ENCODE data around the gene SIGLEC6. TPM values are rescaled to one million over a fixed set of nuclear protein-coding genes. Genes with fewer than 3 reads are reported as not detected.
A peak's percentile ranks its signal among the peaks of the same experiment; 100 is the strongest.

The SIGLEC6 gene
- total and polyA plus RNA-seq, 5 donors, result 0.25 to 0.37 (median 0.35) TPM; not detected in 2

DNA sequence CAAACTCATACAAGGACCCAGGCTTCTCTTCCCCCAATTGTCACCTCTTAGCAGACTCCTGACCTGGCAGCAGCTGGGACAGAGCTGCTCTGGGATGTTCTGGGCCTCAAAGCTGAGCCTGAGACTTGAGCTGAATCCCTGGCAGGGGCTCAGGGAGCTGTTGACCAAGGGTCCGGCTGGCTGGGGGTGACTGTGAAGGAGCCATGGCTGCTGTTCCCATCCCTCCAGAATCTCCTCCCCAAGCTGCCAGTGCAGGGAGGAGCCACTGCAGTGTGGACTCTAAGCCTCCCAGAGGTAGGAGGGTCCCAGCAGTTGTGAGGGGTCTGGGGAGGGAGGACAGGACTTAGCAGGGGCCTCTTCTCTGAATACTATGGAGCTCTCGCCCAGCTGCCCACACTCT, 2.2 kb downstream of the SIGLEC6 start:
- no peak for ATAC-seq
- no peaks in the 10 kb centered on the region for H3K9me3 ChIP-seq (ENCODE audit: control insufficient read depth, low read length)
- no peaks in the 10 kb centered on the region for H3K4me1 ChIP-seq (ENCODE audit: control insufficient read depth, insufficient read depth, low read length)
- no peak overlapping the region for H3K4me3 ChIP-seq (ENCODE audit: low read length)
- WGBS, result 73% methylated on average over 2 of the region's 2 CpGs
- DNase-seq, result no peak
- no peak overlapping the region for H3K27ac ChIP-seq (ENCODE audit: low read length)
- H3K27me3 ChIP-seq (ENCODE audit: control insufficient read depth, insufficient read depth), result no peaks in the 10 kb centered on the region
- intact Hi-C loops (cut with DNase I), result no loop called here

DNA sequence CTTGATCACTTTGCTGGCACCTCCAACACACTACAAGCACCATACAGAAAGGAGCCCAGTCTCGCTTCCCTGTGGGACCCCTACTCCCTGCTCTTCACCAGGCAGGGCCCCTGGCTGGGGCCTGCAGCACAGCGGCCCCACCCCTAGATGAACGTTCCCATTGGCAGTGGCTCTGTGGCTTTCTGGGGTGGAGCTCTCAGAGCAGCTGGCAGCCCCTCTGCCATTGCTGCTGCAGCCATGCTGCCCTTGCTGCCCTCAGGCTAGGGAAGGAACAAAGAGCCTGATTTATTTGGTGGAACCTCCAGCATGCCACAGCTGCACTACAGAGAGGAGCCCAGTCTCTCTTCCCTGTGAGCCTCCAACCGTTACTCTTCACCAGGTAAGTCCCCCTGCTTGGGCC, 5.8 kb downstream of the SIGLEC6 start:
- no peak overlapping the region for H3K27ac ChIP-seq (ENCODE audit: low read length)
- H3K4me1 ChIP-seq (ENCODE audit: control insufficient read depth, insufficient read depth, low read length), result no peaks in the 10 kb centered on the region
- no peak for DNase-seq
- no peaks in the 10 kb centered on the region for H3K9me3 ChIP-seq (ENCODE audit: control insufficient read depth, low read length)
- no peaks in the 10 kb centered on the region for H3K27me3 ChIP-seq (ENCODE audit: control insufficient read depth, insufficient read depth)
- H3K4me3 ChIP-seq (ENCODE audit: low read length), result no peak overlapping the region
- intact Hi-C loops (cut with DNase I), result no loop called here
- 52% methylated on average over 4 of the region's 4 CpGs for WGBS
- ATAC-seq, result no peak

GRCh38 chr19:51524666-51525264, 6.7 kb downstream of the SIGLEC6 start:
- Histone ChIP-seq H3K4me3 (ENCODE audit: low read length) (no peak overlapping the region), H3K9me3 (ENCODE audit: control insufficient read depth, low read length) (no peaks in the 10 kb centered on the region), H3K4me1 (ENCODE audit: control insufficient read depth, insufficient read depth, low read length) (no peaks in the 10 kb centered on the region), H3K27ac (ENCODE audit: low read length) (no peak overlapping the region), H3K27me3 (ENCODE audit: control insufficient read depth, insufficient read depth) (no peaks in the 10 kb centered on the region)
- WGBS, result 67% methylated on average over 8 of the region's 8 CpGs
- DNase-seq (no peak), ATAC-seq (no peak)
- intact Hi-C loops (cut with DNase I), result no loop called here

DNA sequence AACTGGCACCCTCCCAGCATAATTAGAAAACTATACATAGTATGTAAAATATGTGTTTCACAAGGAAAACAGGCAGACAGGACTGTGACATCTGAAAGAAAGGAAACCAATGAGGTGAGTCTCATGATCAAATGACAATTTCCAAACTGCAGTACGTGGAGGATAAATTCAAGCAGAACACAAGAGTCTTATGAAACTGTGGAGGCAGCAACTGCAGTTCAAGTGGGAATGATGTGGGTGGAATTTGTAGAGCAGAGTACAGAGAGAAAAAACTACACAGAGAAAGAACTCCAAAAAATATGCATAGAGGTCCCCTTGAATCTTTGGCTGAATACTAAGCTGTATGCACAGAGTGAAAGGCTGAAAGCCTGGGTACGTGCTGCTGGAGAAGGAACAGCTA, 9.7 kb downstream of the SIGLEC6 start:
- no peaks in the 10 kb centered on the region for H3K27me3 ChIP-seq (ENCODE audit: control insufficient read depth, insufficient read depth)
- H3K9me3 ChIP-seq (ENCODE audit: control insufficient read depth, low read length), result no peaks in the 10 kb centered on the region
- no peak overlapping the region for H3K27ac ChIP-seq (ENCODE audit: low read length)
- no peaks in the 10 kb centered on the region for H3K4me1 ChIP-seq (ENCODE audit: control insufficient read depth, insufficient read depth, low read length)
- DNase-seq (no peak), ATAC-seq (no peak)
- WGBS, result 57% methylated on average over 2 of the region's 2 CpGs
- intact Hi-C loops (cut with DNase I), result no loop called here
- no peak overlapping the region for H3K4me3 ChIP-seq (ENCODE audit: low read length)

GRCh38 chr19:51521357-51521756, 10.1 kb downstream of the SIGLEC6 start:
- H3K9me3 ChIP-seq (ENCODE audit: control insufficient read depth, low read length), result no peaks in the 10 kb centered on the region
- H3K27ac ChIP-seq (ENCODE audit: low read length), result no peak overlapping the region
- WGBS, result 83% methylated on average over 2 of the region's 2 CpGs
- H3K4me1 ChIP-seq (ENCODE audit: control insufficient read depth, insufficient read depth, low read length), result no peaks in the 10 kb centered on the region
- DNase-seq, result no peak
- no peak for ATAC-seq
- intact Hi-C loops (cut with DNase I), result no loop called here
- H3K4me3 ChIP-seq (ENCODE audit: low read length), result no peak overlapping the region
- H3K27me3 ChIP-seq (ENCODE audit: control insufficient read depth, insufficient read depth), result no peaks in the 10 kb centered on the region

DNA sequence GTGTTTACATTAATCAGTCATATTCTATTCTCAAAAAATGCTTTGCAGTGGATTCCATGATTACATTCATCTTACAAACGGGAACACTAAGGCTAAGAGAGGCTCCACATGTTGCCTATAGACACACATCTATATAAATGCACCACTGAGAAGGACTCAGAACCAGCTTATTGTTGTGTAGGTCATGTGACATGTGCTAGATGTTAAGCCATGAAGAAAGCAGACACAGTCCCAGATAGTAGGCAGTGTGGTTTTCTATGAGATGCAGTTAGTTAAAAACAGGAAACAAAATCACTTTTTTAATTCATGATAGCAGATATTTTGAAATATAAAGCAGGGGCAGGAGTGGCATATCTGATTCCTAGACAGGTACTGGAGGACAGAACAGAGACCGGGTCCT, 10.7 kb downstream of the SIGLEC6 start:
- intact Hi-C loops (cut with DNase I), result no loop called here
- no peak for DNase-seq
- H3K27ac ChIP-seq (ENCODE audit: low read length), result no peak overlapping the region
- ATAC-seq, result no peak
- H3K4me1 ChIP-seq (ENCODE audit: control insufficient read depth, insufficient read depth, low read length), result no peaks in the 10 kb centered on the region
- WGBS, result 56% methylated on average over 2 of the region's 2 CpGs
- no peak overlapping the region for H3K4me3 ChIP-seq (ENCODE audit: low read length)
- H3K27me3 ChIP-seq (ENCODE audit: control insufficient read depth, insufficient read depth), result no peaks in the 10 kb centered on the region
- H3K9me3 ChIP-seq (ENCODE audit: control insufficient read depth, low read length), result no peaks in the 10 kb centered on the region

DNA sequence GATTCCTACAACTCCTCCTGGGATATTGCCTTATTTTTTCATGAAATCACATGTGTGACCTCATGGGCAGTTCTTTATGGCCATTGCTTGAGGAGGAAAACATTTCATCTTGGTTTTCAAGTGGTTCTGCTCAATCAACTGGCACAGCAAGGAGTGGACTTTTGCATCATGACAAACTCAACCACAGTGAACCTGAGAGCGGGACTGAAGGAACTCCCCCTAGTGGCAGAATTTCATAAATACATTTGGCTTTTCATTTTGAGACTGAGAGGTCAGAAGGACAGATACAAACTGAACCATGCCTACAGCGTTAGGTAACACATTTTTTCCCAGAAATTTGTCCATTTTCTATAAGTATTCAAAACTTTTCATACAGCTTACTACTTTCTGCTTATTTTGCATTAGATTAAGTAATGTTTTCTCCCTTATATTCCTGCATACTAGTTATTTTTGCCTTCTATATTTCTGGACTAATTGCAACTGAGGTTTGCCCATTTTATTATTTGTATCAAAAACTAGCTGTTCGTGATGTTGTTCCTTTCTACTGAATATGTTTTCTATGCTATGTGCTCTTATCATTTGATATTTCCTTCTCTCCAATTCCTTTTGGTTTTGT, 16.5 kb downstream of the SIGLEC6 start:
- Histone ChIP-seq H3K4me3 (ENCODE audit: low read length) (no peak overlapping the region), H3K4me1 (ENCODE audit: control insufficient read depth, insufficient read depth, low read length) (no peaks in the 10 kb centered on the region), H3K27me3 (ENCODE audit: control insufficient read depth, insufficient read depth) (peaks cover 2% of the 10 kb centered on the region), H3K27ac (ENCODE audit: low read length) (no peak overlapping the region), H3K9me3 (ENCODE audit: control insufficient read depth, low read length) (no peaks in the 10 kb centered on the region)
- ATAC-seq (no peak), DNase-seq (no peak)
- WGBS, result 19% methylated on average over 3 of the region's 3 CpGs
- intact Hi-C loops (cut with DNase I), result no loop called here

- WGBS, result 39% methylated on average over 2 of the region's 2 CpGs
- Histone ChIP-seq H3K4me1 (ENCODE audit: control insufficient read depth, insufficient read depth, low read length) (no peaks in the 10 kb centered on the region), H3K4me3 (ENCODE audit: low read length) (no peak overlapping the region), H3K27ac (ENCODE audit: low read length) (no peak overlapping the region), H3K27me3 (ENCODE audit: control insufficient read depth, insufficient read depth) (peaks cover 2% of the 10 kb centered on the region), H3K9me3 (ENCODE audit: control insufficient read depth, low read length) (no peaks in the 10 kb centered on the region)
- ATAC-seq (no peak), DNase-seq (no peak)
- intact Hi-C loops (cut with DNase I), result no loop called here
These were observed 17.5 kb downstream of the SIGLEC6 start for GRCh38 chr19:51513968-51514367.

- ATAC-seq (no peak), DNase-seq (no peak)
- Histone ChIP-seq H3K4me1 (ENCODE audit: control insufficient read depth, insufficient read depth, low read length) (no peaks in the 10 kb centered on the region), H3K4me3 (ENCODE audit: low read length) (no peak overlapping the region), H3K27me3 (ENCODE audit: control insufficient read depth, insufficient read depth) (peaks cover 2% of the 10 kb centered on the region), H3K9me3 (ENCODE audit: control insufficient read depth, low read length) (no peaks in the 10 kb centered on the region), H3K27ac (ENCODE audit: low read length) (no peak overlapping the region)
- intact Hi-C loops (cut with DNase I), result no loop called here
- WGBS, result 13% methylated on average over 6 of the region's 6 CpGs
These were observed 20.1 kb downstream of the SIGLEC6 start for GRCh38 chr19:51511353-51511752.

GRCh38 chr19:51509823-51510660, 21.4 kb downstream of the SIGLEC6 start:
- no peak overlapping the region for H3K27ac ChIP-seq (ENCODE audit: low read length)
- peaks cover 2% of the 10 kb centered on the region for H3K27me3 ChIP-seq (ENCODE audit: control insufficient read depth, insufficient read depth)
- no peaks in the 10 kb centered on the region for H3K4me1 ChIP-seq (ENCODE audit: control insufficient read depth, insufficient read depth, low read length)
- WGBS, result 45% methylated on average over 7 of the region's 7 CpGs
- intact Hi-C loops (cut with DNase I), result no loop called here
- no peak overlapping the region for H3K4me3 ChIP-seq (ENCODE audit: low read length)
- DNase-seq, result no peak
- no peaks in the 10 kb centered on the region for H3K9me3 ChIP-seq (ENCODE audit: control insufficient read depth, low read length)
- ATAC-seq, result no peak

- Histone ChIP-seq H3K27me3 (ENCODE audit: control insufficient read depth, insufficient read depth) (peaks cover 2% of the 10 kb centered on the region), H3K9me3 (ENCODE audit: control insufficient read depth, low read length) (no peaks in the 10 kb centered on the region), H3K4me1 (ENCODE audit: control insufficient read depth, insufficient read depth, low read length) (no peaks in the 10 kb centered on the region), H3K27ac (ENCODE audit: low read length) (no peak overlapping the region), H3K4me3 (ENCODE audit: low read length) (no peak overlapping the region)
- intact Hi-C loops (cut with DNase I), result no loop called here
- ATAC-seq (peak in 1 of 2 donors; percentile 19), DNase-seq (no peak)
- 35% methylated on average over 3 of the region's 3 CpGs for whole genome bisulfite sequencing
These were observed 23.3 kb downstream of the SIGLEC6 start for GRCh38 chr19:51508059-51508733.
